KBM-7 (cell line): Measurements from ENCODE around the gene RASL10B.

Experiments
- DNase-seq: peaks from one replicate; pipeline ENCODE4 v3.0.0-alpha.2; 2015
- in situ Hi-C: fragments of 300-500 bp; cut with MboI; formaldehyde crosslinking; loops from 2 replicates; pipeline ENCODE4 v1.14.3; 2020; ENCODE audit warnings: low sequenced_read_pairs, low pct_unique_long_range_greater_than_20kb, mixed read lengths

The RASL10B gene

GRCh38 chr17:35775583-35775982 is 44.1 kb downstream of the RASL10B start:
- in situ Hi-C loops, result no loop called here
- DNase-seq, result peak; percentile 37

- DNase-seq, result no peak
- in situ Hi-C loops, result no loop called here
Measured at GRCh38 chr17:35778641-35779196, 47.3 kb downstream of the RASL10B start.

GRCh38 chr17:35780950-35781349 is 49.5 kb downstream of the RASL10B start:
- in situ Hi-C loops, result no loop called here
- DNase-seq, result no peak

- DNase-seq, result no peak
- in situ Hi-C loops, result no loop called here
Measured at GRCh38 chr17:35784895-35785294, 53.5 kb downstream of the RASL10B start.

- in situ Hi-C loops, result no loop called here
- no peak for DNase-seq
Measured at GRCh38 chr17:35786941-35787432, 55.5 kb downstream of the RASL10B start.

GRCh38 chr17:35788477-35789368 is 57.3 kb downstream of the RASL10B start:
- DNase-seq, result no peak
- in situ Hi-C loops, result no loop called here

GRCh38 chr17:35790841-35791240 is 59.4 kb downstream of the RASL10B start:
- no peak for DNase-seq
- in situ Hi-C loops, result no loop called here

- no peak for DNase-seq
- in situ Hi-C loops, result no loop called here
Measured at GRCh38 chr17:35791681-35792350, 60.4 kb downstream of the RASL10B start.
